ENCODE results near the gene RPSA.

Gene RPSA

DNA sequence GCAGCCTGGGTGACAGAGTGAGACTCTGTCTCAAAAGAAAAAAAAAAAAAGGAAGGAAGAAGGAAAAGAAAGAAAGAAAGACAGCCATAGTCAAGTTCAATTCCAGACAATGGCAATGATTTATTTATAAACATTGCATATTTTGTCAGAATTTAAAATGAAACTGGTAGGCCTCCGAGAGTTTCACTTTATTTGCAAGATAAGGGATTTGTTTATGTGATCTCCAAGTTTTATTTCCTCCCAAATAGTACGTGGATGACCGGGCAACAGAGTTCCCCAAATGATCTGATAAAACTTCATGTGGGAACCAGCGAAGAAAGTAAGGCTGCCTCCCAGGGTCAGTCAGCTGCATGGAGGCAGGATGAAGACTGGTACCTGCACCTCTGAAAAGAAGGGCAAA lies 32.4 kb downstream of the RPSA start:
- H3K27ac ChIP-seq: no peak overlapping the region
- no peak for TF ChIP-seq ZFX (IDR thresholded peaks at IDR 0.05; ENCODE audit: borderline replicate concordance)
- TF ChIP-seq, protein P1, sequence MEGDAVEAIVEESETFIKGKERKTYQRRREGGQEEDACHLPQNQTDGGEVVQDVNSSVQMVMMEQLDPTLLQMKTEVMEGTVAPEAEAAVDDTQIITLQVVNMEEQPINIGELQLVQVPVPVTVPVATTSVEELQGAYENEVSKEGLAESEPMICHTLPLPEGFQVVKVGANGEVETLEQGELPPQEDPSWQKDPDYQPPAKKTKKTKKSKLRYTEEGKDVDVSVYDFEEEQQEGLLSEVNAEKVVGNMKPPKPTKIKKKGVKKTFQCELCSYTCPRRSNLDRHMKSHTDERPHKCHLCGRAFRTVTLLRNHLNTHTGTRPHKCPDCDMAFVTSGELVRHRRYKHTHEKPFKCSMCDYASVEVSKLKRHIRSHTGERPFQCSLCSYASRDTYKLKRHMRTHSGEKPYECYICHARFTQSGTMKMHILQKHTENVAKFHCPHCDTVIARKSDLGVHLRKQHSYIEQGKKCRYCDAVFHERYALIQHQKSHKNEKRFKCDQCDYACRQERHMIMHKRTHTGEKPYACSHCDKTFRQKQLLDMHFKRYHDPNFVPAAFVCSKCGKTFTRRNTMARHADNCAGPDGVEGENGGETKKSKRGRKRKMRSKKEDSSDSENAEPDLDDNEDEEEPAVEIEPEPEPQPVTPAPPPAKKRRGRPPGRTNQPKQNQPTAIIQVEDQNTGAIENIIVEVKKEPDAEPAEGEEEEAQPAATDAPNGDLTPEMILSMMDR (IDR thresholded peaks at IDR 0.05): no peak

DNA sequence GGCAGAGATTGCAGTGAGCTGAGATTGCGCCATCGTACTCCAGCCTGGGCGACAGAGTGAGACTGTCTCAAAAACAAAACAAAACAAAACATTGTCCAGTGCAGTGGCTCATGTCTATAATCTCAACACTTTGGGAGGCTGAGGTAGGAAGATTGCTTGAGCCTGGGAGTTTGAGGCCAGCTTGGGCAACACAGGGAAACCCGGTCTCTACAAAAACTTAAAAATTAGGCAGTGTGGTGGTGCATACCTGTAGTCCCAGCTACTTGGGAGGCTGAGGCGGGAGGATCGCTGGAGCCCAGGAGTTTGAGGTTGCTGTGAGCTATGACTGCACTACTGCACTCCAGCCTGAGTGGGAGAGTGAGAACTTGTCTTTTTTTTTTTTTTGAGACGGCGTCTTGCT lies 33.8 kb downstream of the RPSA start:
- no peak overlapping the region for H3K27ac ChIP-seq
- TF ChIP-seq, protein P1 (IDR thresholded peaks at IDR 0.05): no peak
- no peak for TF ChIP-seq ZFX (IDR thresholded peaks at IDR 0.05; ENCODE audit: borderline replicate concordance)

DNA sequence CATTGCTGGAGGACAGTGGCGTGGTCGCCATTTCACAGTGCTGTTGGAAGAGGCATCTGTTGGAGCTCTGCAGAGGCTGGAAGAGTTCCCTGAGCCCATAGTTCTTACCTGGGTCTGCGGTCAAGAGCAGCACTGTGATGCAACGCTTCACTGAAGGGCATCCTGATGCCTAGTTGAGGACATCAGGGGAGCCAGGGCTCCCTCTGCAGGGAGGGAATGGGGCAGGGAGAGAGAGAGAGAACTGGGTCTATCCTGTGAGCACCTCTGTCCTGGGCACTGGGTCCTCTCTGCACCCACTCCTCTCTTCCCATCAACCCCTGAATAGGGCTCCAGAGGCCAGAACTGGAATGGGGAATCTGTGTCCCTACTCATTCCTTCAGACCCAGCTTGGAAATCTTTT lies 37.0 kb downstream of the RPSA start:
- TF ChIP-seq, protein P1 (IDR thresholded peaks at IDR 0.05): no peak
- TF ChIP-seq ZFX (IDR thresholded peaks at IDR 0.05; ENCODE audit: borderline replicate concordance): no peak
- no peak overlapping the region for H3K27ac ChIP-seq

DNA sequence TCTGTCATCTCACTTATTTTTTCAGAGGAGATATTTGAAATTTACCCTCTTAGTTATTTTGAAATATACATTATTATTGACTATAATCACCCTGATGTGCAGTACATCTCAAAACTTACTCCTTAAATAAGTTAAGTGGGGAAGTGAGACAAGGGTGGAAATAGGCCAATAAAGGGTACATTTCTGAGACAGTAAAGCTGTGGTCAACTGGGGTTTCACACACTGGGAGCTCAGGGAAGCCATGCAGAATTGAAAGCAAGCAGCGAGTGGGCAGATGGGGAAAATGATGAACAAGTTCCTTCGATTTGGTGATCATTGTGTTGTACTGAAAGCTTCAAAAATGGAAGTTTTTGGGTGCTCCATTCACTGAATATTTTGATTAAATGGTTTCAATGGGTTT lies 39.4 kb downstream of the RPSA start:
- TF ChIP-seq, protein P1 (IDR thresholded peaks at IDR 0.05): no peak
- no peak for TF ChIP-seq ZFX (IDR thresholded peaks at IDR 0.05; ENCODE audit: borderline replicate concordance)
- no peak overlapping the region for H3K27ac ChIP-seq

DNA sequence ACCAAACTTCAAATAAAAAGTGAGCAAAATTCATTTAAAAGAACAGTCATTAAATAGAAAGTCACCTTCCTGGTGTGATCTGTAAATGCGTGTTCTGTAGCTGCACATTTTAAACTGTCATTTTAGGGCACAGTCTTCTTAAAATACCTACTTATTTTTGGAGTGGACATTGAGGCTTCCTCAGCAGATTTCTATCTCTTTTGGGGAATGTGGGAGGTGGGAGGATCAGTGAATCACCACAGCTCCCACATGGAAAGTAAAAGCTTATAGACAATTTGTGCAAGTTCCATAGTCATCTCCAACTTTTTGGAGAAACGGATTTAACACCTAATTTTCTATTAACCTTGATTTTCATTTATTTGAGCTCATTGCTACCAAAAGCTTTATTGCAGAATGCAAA lies 39.9 kb downstream of the RPSA start:
- TF ChIP-seq, protein P1 (IDR thresholded peaks at IDR 0.05): no peak
- no peak for TF ChIP-seq ZFX (IDR thresholded peaks at IDR 0.05; ENCODE audit: borderline replicate concordance)
- no peak overlapping the region for H3K27ac ChIP-seq

DNA sequence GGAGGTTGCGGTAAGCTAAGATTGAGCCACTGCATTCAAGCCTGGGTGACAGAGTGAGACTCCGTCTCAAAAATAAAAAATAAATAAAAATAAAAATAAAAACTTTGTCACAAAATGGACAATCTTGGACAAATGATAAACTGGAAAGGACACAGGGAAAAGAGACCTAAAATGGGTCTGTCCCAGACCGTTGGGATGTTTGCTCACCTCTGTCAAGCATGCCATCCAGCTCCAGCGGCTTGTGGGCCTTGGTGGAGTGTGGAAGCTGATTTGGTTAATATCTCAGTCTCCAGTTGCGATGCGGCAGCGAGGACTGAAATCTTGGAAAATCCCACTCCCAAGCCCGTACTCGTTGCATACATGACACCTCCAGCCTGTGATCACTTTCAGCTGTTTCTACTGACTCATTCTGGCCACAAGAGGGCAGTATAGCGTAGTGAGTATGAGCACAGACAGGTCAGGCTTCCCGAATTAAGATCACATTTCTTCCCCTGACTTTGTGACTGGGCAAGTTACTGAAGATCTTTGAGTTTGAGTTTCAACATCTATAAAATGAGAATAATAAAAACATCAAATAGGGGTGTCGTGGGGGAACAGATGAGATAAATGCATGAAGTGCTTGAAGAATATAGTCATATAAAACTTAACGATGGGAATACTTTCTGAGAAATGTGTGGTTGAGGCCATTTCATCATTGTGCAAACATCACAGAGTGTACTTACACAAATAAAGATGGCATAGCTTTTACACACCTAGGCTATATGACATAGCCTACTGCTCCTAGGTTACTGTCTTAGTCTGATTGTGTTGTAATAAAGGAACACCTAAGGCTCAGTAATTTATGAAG lies 41.3 kb downstream of the RPSA start:
- TF ChIP-seq ZFX (IDR thresholded peaks at IDR 0.05; ENCODE audit: borderline replicate concordance): no peak
- TF ChIP-seq, protein P1 (IDR thresholded peaks at IDR 0.05): peak; percentile 91
- peak overlapping the region; percentile 83 for H3K27ac ChIP-seq

DNA sequence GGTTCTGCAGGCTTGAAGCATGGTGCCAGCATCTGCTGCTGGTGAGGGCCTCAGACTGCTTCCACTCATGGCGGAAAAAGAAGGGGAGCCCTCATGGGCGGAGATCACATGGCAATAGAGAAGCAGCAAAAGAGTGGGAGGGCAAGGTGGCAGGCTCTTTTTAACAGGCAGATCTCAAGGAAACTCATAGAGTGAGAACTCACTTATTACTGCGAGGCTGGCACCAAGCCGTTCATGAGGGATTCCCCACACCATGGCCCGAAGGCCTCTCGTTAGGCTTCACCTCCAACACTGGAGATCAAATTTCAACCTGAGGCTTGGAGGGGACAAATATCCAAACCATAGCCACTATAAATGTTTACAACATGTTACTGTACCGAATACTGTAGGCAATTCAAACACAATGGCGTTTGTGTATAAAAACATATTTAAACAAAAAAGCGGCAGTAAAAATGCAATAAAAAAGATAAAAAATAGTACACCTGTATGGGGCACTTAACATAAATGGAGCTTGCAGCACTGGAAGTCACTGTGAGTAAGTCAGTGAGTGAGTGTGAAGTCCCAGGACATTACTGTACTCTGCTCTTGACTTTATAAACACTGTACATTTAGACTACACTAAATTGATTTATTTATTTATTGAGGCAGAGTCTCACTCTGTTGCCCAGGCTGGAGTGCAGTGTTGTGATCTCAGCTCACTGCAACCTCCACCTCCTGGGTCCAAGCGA lies 42.1 kb downstream of the RPSA start:
- no peak for TF ChIP-seq ZFX (IDR thresholded peaks at IDR 0.05; ENCODE audit: borderline replicate concordance)
- TF ChIP-seq, protein P1 (IDR thresholded peaks at IDR 0.05): no peak
- H3K27ac ChIP-seq: peak overlapping the region; percentile 83

Data from 22Rv1 (cell line).